ENCODE measurements around the gene SEPHS1. TPM values are rescaled to one million over a fixed set of nuclear protein-coding genes. Genes with fewer than 3 reads are reported as not detected.

SEPHS1 gene
- total RNA-seq, 2 donors from 2014 or later: 33.4 to 37.4 TPM

Other genes with a start within 250 kb of the SEPHS1 start
- 100 to 1,000 TPM in 1 of 2 donors, 10 to 100 TPM in 1; 93.2 to 122 TPM for gene OPTN, start 248.1 kb downstream of the SEPHS1 start, total RNA-seq
- 1 to 10 TPM; 1.9 to 5.0 TPM for gene MCM10, start 186.7 kb downstream of the SEPHS1 start, total RNA-seq
- not detected for gene UCMA, start 113.9 kb downstream of the SEPHS1 start, total RNA-seq
- 10 to 100 TPM; 50.0 to 91.5 TPM for gene PHYH, start 48.2 kb downstream of the SEPHS1 start, total RNA-seq
- 10 to 100 TPM; 23.7 to 33.2 TPM for gene BEND7, start 180.7 kb upstream of the SEPHS1 start, total RNA-seq
- 10 to 100 TPM; 19.8 to 22.4 TPM for gene PRPF18, start 238.7 kb upstream of the SEPHS1 start, total RNA-seq

Measured in left colon (tissue), 2 donors.